GM19328 (cell line): Measurements from ENCODE around the gene COBL.

Experiments
- ATAC-seq: cut with Tn5 transposase; IDR thresholded peaks from one replicate; pipeline ENCODE4 v1.9.1; 2021; ENCODE audit warnings: mild to moderate bottlenecking, moderate library complexity; ENCODE audit not compliant: unreplicated experiment

COBL gene

GRCh38 chr7:50978633-50979215, 337.9 kb downstream of the COBL start:
- no peak for ATAC-seq

DNA sequence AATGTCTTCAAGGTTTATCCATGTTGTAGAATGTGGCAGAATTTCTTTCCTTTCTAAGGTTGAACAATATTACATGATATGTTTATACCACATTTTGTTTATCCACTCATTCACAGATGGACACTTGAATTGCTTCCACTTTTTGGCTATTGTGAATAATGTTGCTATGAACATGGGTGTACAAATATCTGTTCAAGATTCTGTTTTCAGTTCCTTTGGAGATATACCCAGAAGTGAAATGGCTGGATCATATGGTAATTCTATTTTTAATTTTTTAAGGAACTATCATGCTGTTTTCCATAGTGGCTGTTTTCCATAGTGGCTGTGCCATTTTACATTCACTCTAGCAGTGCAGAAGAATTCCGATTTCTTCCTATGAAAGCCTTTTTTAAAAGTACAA, 339.2 kb downstream of the COBL start:
- no peak for ATAC-seq

GRCh38 chr7:50976064-50976463, 340.5 kb downstream of the COBL start:
- no peak for ATAC-seq

- ATAC-seq: no peak
These were observed 342.4 kb downstream of the COBL start for GRCh38 chr7:50974240-50974639.

- no peak for ATAC-seq
These were observed 342.8 kb downstream of the COBL start for GRCh38 chr7:50973814-50974213.

- ATAC-seq: no peak
These were observed 346.5 kb downstream of the COBL start for GRCh38 chr7:50970092-50970491.
